ENCODE data around the gene PTPRN2.

Gene PTPRN2

GRCh38 chr7:158019726-158020705 is 567.6 kb downstream of the PTPRN2 start:
- H3K4me3 ChIP-seq (ENCODE audit: low read length): no peak overlapping the region
- DNase-seq (ENCODE audit: low read depth): no peak
- TF ChIP-seq CTCF (conservative IDR thresholded peaks at IDR 0.05; ENCODE audit: low read length): no peak

- TF ChIP-seq CTCF (conservative IDR thresholded peaks at IDR 0.05; ENCODE audit: low read length): no peak
- no peak for DNase-seq (ENCODE audit: low read depth)
- H3K4me3 ChIP-seq (ENCODE audit: low read length): no peak overlapping the region
Measured at GRCh38 chr7:158018971-158019645, 568.5 kb downstream of the PTPRN2 start.

- no peak overlapping the region for H3K4me3 ChIP-seq (ENCODE audit: low read length)
- no peak for TF ChIP-seq CTCF (conservative IDR thresholded peaks at IDR 0.05; ENCODE audit: low read length)
- DNase-seq (ENCODE audit: low read depth): no peak
Measured at GRCh38 chr7:158018098-158018762, 569.4 kb downstream of the PTPRN2 start.

- DNase-seq (ENCODE audit: low read depth): no peak
- TF ChIP-seq CTCF (conservative IDR thresholded peaks at IDR 0.05; ENCODE audit: low read length): no peak
- H3K4me3 ChIP-seq (ENCODE audit: low read length): no peak overlapping the region
Measured at GRCh38 chr7:158017111-158018097, 570.2 kb downstream of the PTPRN2 start.

- DNase-seq (ENCODE audit: low read depth): no peak
- no peak for TF ChIP-seq CTCF (conservative IDR thresholded peaks at IDR 0.05; ENCODE audit: low read length)
- no peak overlapping the region for H3K4me3 ChIP-seq (ENCODE audit: low read length)
Measured at GRCh38 chr7:158016180-158017097, 571.2 kb downstream of the PTPRN2 start.

Data from AG10803 (cell line).